8988T (cell line): Measurements from ENCODE around the gene CD69.
"Not testable (repeated sequence)": the region's sequence is repeated elsewhere in the genome, so short reads cannot be mapped to it uniquely, and the experiment has no call there.

Experiments used
- DNase-seq: peaks from one replicate; pipeline ENCODE4 v3.0.0; 2011

Gene CD69

DNA sequence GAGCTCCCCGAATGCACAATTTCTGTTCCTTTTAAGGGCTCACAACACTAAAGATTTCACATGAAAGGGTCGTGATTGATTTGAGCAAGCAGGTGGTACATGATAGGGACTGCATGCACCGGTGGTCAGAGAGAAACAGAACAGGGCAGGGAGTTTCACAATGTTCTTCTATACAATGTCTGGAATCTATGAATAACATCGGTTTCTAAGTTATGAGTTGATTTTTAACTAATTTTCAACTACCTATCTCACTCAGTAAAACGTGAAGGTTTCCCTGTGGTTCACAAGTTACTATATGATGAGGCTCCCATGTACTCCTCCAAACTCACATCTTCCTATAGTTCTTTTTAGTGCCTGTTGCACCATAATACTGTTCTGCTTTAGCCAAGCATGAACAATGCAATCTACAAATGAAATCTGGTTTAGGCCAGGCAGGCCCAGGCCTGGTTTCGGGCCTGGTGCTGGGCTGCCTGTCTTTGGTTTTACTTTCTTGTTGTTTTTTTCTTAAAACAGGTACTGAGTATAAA is 47.6 kb downstream of the CD69 start:
- not testable (repeated sequence) for DNase-seq

DNA sequence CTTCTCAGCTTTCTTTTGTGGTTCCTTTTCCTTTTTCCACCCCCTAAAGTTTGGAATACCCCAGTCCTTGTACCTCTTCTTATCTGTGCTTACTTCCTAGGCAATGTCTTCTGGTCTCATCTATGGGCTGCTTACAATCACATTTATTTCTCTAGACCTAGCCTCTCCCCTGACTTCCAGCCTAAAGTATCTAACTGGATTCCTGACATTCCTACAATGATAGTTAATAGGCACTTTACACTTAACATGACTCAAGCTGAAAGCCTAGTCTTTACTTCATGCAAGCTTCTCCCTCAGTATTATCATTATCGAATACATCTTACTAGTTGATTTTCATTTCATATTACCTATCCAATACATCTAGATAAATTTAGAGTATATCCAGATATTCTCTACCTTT is 49.0 kb downstream of the CD69 start:
- no peak for DNase-seq

DNA sequence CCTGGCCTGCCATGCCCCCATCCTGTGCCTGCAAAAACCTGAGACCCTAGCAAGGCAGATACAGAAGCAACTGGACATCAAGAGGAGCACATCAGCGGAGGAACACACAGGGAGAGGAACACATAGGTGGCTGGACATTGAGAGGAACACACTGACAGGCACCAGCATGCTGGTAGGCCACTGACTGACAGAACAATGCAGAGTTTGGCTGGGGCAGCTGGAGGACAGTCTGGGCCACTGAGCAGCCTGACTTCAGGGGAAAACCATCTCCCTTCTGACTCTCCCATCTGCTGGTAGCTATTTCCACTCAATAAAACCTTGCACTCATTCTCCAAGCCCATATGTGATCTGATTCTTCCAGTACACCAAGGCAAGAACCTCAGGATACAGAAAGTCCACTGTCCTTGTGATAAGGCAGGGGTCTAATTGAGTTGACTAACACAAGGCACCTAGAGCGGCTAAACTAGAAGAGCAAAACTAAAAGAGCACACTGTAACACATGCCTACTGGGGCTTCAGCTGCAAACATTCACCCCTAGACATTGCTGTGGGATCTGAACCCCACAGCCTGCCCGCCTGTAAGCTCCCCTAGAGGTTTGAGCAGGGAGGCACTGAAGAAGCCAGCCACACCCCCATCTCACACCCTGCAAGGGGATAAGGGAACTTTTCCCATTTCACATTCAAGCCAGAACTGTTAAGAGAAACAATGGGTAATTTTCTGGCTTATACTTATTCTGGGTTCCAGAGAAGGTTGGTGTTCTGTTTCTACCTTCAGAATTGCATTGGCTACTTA is 49.9 kb downstream of the CD69 start:
- DNase-seq, result no peak

DNA sequence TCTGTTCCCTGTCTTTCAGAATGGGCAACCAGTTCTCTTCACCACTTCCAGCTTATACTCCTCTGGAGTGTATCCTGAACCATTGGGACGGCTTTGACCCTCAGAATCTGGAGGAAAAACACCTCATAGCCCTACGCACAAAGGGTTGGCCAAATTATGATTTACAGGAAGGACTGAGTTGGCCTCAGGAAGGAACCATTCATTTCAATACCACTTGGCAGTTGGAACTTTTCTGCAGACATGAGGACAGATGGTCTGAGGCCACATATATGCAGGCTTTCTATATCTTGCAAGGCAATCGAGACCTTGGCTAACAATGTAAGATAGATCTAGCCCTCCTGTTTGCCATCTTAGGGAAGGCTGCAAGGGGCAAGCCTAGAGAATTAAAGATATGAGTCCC is 51.8 kb downstream of the CD69 start:
- DNase-seq, result no peak

DNA sequence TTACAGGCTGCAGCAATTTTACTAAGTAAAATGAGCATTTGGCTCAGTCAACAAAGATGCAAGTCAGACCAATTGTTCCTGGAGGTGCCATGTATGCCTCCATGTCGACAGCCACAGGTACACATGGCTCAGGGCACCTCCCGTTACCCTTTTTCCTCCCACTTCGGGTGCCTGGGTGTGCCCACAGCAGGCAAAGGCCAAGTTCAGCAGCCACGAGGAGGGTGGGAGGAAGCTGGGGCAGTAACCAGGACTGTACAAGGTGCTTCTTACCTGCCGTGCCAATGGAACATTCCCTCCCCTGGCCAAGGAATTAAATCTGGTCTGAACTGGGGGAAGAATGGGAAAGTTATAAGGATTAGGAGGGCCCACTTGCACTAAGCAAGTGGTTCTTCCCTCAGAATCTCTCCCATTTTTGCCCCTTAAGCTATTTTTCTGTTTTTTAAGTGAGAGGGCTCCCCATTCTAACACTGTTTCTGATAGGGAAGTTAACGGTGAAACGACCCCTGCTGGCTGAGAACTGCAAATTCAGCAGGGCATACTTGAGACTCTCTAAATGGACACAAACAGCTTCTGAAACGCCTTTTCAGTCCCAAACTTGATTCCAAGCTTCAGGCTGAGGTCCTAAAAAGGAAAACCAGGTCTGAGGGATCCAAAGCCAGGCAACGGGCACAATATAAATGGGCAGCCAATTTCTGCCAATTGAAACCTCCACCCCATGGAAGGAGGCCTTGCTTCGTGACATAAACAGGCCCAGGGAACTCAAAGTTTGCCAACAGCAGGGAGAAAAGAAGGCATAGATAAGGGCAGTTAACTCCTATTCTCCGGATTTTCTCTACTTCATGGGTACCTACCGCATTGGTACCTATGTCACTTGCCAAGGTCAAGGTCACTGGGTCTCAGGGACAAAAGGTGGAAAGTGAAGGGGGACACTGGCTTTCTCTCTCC is 52.6 kb downstream of the CD69 start:
- no peak for DNase-seq

DNA sequence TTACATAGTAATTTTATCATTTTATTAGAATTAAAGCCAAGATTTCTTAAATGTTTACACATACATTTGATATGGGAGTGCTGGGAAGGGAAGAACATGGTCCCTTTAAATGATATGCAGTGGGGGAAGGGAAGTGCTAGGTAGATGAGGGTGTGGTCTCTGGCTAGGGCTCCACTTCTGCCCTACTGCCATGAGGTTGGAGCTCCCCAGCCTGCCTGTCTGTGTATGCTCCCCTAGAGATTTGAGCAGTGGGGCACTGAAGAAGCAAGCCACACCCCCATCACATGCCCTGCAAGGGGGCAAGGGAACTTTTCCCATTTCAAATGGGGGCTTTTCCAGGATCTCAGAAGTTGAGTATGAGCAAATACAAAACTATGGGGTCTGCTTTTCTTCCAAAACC is 53.3 kb downstream of the CD69 start:
- no peak for DNase-seq

DNA sequence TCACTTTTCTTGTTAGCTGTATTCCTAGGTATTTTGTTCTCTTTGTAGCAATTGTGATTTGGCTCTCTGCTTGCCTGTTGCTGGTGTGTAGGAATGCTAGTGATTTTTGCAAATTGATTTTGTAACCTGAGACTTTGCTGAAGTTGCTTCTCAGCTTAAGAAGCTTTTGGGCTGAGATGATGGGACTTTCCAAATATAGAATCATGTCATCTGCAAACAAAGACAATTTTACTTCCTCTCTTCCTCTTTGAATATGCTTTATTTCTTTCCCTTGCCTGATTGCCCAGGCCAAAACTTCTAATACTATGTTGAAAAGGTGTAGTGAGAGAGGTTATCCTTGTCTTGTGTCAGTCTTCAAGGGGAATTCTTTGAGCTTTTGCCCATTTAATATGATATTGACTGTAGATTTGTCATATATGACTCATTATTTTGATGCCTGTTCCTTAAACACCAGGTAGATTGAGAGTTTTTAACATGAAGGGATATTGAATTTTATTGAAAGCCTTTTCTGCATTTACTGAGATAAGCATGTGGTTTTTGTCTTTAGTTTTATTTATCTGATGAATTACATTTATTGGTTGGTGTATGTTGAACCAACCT is 54.5 kb downstream of the CD69 start:
- DNase-seq, result no peak

DNA sequence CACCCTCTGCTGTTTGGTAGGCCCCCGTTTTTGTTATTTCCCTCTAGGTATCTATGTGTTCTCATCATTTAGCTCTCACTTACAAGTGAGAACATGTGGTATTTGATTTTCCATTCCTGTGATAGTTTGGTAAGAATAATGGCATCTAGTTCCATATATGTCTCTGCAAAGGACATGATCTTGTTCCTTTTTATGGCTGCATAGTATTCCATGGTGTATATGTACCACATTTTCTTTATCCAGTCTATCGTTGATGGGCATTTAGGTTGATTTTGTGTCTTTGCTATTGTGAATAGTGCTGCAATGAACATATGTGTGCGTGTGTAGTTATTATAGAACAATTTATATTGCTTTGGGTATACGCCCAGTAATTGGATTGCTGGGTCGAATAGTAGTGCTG is 56.1 kb downstream of the CD69 start:
- DNase-seq, result not testable (repeated sequence)
